ENCODE results near the gene KAZN.

The KAZN gene

DNA sequence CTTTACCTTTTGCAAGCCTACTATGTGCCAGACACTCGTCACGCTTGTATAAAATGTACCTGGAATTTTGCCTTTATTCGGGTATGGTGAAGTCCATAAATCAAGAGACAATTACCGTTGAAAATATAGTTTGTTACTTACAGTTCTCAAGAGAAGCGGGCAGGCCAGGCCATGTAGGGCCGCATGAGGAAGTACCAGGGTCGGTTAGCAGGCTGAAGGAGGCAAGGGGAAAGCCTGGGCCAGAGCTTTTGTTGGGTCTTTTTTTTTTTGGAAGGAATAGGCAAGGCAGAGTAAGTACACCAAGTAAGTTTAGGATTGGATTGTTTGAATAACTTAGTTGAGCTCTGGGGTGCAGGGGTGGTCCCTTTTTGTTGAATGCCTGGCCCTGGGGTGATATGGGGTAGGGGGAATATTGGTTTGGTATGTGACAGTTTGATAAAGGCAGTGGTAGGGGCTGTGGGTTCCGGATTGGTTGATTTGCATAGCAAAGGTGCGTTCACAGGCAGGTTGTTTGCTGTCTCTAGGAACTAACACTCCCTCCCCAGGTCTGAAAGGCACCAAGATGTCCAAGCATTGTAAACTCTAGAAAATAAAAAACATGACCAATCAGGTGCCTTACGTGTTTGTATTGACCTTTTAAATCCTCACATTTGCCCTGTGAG is 80.7 kb downstream of the KAZN start:
- DNase-seq = no peak

DNA sequence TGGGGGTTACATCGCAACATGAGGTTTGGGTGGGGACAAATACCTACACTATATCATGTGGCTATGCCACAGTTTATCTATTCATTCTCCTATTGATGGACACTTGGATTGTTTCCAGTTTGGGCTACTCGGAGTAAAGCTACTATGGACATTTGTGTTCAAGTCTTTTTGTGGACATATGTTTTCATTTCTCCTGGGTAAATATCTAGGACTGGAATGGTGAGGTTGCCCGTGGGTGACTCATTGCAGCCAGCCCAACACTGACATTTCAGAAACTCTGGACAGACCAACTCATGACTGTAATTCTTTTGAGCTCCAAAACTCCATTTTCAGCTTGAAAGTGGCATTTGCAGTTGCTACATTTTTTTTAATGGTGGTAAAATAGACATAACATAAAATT is 82.7 kb downstream of the KAZN start:
- DNase-seq = no peak

DNA sequence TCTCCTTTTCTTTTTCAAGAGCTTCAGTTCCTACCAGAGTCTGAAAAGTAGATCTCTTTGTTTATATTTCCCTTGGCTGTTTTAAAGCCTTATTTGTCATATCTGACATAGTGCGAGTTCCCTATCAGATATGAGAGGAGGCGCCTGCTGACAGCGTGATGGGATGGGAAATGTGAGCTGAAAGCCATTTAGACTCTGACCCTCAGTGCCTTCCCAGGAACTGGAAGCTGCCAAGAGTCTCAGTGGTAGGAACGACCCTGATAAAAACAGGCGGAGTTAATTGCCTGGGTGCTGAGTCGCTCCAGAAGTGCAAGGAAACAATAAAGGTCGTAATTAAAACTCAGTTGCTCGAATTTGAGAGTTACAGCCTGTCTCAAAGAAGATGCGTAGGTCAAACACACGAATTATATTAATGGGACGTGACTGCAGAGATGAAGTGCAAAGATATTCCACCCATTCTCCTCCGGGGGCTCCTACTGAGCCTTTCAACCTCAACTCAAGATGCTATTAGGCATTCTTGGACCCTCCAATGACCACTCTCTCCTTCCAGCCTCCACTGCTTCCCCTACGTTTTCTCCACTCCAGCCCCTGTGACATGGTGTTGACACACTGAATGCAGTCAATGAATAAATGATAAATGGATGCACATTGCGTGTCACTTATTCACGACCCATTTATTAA is 84.6 kb downstream of the KAZN start:
- no peak for DNase-seq

DNA sequence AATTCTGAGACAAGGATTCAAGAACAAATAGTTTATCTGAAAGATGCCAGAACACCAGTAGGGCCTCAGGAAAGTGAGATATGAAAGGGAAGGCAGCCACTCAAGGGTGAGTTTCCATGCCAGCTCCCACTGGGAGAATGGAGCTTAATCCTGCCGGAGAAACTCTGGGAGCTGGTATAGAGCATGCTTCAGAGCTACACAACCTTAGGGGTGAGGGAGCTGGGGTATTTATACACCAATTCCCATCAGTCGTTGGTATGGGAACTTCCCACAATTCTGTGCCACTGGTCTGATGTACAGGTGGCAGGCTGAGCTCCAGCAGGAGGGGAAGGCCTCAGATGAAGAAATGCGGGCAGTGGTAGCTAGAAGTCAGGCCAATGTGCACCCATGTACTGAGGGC is 86.6 kb downstream of the KAZN start:
- no peak for DNase-seq

DNA sequence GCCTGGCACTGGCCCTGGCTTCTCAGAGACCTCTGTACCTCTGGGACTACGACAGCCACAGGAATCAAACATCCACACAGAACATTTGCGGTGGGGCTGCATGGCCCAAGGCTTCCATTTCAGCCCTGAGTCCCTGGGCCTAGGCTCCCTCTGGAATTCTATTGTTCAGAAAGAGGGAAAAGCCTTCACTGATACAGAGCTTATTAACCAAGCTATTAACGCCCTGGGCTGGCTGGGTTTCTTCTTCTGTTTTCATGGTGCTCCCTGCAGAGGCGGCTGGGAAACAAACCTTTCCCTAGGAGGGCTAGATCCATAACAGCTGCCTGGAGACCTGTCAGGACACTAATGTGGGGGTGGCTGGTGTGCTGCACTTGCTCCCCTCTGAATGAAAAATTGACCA is 88.2 kb downstream of the KAZN start:
- no peak for DNase-seq

DNA sequence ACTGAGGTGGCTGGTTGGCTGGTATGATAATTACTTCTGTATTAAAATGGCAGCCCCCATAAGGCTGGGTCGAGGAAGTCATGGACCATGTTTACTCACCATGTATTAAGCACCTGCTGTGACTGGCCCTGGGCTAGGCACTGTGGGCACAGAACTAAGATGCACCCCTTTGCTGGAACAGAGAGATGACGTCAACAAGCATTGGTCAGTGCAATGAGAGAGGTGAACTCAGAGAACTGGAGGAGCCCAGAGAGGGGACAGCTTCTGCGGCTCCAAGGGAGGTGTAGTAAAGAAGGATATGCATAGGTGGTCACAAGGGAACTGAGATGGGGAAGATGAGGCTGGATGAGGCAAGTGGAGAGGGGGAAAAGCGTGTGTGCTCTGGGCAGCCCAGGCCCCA is 88.7 kb downstream of the KAZN start:
- DNase-seq = no peak

DNA sequence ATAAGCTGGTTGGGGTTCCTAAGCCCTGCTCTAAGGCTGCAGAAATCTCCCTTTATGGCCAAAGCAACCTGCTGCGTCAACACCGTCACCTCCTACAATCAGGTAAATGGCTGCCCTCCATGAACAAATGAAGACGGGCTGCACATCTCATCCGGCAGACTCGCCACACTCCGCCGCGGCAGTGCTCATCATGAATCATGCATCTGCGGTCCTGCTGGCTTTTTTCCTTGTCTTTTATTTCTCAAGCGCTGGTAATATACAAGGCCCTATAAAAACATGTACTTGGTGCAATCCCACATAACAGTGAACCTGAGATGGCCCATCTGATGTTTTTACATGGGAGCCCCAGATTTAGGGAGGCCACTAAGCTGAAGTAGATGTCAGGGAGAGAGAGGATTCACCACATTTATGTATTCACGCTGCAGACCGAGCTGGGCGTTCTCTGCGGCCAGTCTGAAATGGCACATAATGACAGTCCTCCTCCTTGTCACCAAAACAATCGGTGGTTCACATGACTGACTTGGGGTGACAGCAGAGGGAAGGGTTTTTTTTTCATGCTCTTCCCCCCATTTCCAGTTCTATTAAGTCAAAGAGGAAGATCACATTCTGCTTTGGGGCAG is 91.6 kb downstream of the KAZN start:
- no peak for DNase-seq

DNA sequence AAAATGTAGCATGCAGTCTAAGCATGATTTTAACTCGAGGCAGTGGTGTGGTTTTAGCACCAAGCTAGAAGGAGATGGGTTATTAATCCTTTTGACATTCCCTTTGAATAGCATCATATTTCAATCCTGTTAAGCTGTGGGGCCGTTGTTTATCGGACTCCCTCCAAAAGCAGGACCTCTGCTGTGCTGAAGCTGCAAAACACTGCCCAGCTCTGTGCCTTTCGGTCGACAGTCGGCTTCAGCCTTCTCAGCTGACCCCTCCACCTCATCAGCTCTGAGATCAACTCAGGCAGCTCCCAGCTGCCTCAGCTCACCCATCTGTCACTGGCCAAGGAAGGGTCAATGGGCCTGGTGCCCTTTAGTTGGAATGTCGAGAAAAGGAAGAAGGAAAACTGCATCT is 95.5 kb downstream of the KAZN start:
- DNase-seq = no peak

DNA sequence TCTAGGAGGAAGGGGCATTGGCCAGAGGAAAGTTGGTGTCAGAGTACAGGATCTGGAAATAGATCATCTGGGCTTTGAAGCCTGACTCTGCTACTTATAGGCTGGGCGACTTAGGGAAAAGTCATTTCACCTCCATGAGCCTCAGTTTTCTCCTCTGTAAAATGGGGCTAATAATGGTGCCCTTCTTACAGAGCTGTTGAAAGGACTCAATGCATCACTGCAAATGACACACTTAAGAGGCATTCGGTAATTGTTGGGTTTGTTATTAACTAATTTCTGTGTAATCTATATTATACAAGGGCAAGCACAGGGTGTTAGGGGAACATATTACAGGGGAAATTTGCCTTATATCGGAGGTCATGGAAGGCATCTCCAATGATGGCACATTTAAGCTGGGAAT is 96.1 kb downstream of the KAZN start:
- no peak for DNase-seq

DNA sequence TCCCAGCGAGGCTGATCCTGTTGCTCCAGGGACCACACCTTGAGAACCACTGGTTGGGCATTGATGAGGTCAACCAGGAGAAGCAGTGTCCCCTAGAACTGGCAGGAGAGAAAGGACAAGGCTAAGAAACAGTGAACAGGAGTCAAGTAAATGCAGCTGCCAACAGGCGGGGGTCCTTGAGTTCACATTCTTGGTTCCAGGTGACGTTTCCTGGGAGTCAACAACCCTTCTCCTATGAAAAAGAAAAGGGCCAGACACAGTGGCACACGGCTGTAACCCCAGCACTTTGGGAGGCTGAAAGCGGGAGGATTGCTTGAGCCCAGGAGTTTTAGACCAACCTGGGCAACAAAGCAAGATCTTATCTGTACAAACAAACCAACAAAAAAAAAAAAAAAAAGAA is 98.3 kb downstream of the KAZN start:
- no peak for DNase-seq

DNA sequence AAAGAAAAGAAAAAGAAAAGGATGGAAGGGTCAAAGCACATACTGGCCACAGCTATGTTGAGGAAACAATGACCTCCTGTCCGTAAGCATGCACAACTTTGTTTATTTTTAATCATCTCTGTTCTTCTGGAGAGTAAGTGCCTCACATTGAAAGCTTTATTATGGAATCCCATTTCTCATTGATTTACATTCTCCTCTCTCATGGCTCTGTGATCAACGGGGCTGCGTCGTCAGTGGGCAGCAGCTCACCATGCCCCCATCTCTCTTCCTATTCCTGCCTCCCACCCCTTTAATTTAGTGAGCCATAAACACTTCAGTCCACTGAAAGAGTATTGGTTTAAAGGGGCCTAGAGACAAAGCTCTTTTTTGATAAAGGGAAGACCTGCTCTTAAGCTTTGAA is 98.9 kb downstream of the KAZN start:
- no peak for DNase-seq

DNA sequence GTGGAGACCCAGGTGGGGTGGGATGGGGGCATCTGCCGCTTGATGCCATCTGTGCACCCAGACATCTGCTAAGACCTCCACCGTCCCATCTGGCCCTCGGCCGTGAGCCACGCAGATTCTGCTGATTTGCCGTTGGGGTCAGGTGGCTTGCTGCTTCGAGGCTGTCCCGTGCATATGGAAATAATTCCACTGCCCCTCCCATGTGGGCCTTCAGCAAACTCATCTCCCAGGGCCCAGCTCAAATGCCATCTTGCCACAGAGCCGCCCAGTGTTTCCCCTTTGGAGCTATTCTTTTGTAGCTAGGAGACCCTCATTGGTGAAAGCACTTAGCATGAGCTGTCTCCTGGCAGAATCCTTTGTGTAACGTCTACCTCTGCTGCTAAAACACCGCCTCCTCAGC is 99.8 kb downstream of the KAZN start:
- no peak for DNase-seq

DNA sequence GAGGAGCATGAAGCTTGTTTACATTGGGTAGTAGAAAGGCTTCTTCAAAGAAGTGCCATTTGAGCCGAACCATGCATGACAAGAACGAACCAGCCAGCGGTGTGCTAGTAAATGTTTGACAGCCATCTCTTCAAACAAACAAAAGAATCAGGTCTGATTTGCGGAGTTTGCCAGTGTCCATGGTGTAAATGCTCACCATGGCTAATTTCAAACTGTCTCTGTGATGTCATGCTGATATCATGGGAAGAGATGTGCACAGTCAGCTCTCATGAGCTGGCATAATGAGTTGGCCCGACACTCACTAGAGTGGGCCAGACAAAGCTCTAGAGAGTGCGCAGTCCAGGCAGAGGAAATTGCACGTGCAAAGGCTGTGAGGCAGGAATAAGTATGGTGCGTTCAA is 101.1 kb downstream of the KAZN start:
- no peak for DNase-seq

DNA sequence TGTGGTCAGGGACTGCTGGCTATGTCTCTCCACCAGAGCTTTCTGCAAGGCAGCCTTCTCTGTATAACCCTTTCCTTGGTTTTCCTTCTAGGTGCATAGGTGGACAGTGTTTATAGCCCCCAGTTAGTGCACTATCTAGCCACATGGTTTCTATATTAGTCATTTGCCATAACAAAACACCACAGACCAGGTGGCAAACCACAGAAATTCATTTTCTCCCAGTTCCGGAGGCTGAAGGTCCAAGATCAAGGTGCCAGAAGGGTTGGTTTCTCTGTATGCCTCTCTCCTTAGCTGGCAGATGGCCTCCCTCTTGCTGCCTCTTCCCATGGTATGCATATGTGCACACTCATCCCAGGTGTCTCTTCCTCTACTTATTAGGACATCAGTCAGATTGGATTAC is 106.4 kb downstream of the KAZN start:
- DNase-seq = no peak

DNA sequence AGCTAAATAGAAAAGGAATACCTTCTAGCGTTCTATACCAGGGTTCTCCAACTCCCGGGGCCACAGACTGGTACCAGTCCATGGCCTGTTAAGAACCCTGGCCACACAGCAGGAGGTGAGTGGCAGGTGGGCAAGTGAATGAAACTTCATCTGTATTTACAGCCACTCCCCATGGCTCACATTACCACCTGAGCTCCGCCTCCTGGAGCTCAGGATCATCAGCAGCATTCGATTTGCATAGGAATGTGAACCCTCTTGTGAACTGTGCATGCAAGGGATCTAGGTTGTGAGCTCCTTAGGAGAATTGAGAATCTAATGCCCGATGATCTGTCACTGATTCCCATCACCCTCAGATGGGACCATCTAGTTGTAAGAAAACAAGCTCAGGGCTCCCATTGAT is 107.3 kb downstream of the KAZN start:
- no peak for DNase-seq

DNA sequence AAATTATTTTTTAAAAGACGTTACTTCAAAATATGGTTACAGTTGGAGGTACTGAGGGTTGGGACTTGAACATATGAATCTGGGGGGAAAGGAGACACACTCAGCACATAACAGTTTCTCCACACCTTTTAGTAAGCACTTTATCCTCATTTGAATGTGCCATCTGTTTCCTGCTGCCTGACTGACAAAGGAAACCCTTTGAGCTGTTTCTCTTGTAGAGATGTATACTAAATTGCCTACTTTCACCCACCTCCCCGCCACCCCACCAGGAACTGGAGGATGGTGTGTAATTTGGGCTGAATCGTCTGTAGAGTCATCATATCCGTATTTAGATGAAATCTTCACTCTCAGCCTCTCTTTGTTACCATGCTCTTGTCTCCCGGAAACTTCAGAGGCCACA is 108.1 kb downstream of the KAZN start:
- DNase-seq = no peak

DNA sequence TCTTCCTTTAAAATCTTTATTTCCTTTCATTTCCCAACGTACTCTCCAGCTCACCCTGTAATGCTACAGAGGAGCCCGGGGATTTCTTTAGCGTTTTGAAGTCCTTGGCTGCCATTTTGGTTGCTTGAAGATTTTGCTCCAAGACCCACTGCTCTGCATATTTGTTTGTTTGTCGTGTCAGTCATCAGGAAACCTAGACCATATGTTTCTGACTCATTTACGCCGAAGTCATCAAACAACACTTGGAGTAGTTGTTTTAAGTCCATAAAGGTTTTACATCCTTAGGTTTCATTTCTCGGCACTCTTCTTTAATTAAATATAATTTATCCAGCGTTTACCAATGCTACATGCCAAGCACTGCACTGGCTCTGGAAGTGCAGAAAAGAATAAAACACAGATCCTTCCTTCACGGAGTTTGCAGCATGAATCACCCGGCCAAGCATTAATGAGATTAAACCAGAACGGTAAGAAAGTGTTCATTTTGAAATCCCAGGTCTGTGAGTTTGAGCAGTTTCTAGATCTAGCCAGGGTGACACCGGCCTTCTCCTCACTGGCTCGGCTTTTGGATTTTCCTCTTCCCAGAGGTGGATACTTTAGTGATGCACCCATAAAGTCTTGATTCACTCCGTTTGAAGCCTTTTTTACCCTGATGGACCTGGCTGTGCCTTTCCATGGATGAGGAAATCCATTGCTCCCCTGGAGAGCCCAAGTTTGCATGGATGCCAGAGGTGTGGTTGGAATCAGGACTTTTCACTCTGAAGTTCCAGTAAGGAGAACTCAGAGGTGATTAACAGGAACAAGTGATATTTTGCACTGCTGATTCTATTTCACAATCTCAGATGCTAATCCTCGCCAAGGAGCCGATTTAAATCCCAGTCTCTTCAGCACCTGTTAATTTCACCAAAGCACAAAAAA is 109.3 kb downstream of the KAZN start:
- no peak for DNase-seq

DNA sequence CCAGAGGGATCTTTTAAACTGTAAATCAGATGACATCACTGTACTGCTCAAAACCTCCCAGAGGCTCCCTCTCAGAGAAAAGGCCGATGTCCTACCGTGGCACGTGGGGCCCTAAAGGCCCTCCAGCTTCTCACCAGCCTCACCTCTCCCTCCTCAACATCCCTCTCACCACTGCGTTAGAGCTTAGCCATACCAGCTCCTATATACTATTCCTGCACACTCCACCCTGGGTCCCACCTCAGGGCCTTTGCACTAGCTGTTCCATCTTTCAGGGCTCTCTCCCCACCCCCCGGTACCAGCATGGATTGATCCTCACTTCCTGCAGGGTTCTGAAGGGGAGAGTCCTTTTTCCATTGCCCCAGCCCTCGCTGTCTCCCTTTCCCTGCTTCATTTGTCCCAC is 111.8 kb downstream of the KAZN start:
- no peak for DNase-seq

DNA sequence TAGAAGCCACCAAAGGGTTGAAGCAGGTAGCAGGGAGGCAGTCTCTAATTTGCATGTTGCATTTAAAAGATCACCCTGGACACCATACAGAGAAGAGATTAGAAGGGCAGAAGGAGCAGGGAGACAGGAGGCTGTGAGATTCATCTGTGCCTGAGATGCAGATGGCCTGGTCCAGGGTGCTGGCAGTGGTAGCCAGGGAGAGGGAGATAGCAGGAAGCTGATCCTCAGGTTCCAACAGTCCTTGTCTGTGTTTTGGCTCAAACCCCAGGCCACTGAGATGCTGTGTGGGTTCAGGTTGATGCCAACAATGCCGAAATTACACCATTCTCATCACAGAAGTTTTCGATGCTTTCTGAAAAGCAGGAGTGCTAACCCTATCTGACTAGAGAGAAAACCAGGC is 113.7 kb downstream of the KAZN start:
- DNase-seq = no peak

DNA sequence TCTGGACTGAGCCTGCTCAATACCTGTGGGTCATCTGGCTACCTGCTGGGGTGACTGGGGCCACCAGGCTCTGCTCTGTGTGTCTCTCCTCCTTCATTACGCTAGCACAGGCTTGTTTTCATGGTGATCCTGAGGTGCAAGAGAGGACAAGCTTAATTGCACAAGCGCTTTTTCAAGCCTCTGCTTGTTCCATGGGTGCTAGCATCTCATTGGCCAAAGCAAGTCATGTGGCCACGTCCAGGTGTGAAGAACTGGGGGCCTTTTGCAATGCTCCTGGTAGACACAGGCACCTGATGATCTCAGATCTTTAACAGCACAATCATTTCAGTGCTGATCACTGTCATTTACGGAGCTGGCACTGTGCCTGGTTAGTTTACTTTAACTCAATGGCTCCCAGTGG is 114.6 kb downstream of the KAZN start:
- DNase-seq = no peak

DNA sequence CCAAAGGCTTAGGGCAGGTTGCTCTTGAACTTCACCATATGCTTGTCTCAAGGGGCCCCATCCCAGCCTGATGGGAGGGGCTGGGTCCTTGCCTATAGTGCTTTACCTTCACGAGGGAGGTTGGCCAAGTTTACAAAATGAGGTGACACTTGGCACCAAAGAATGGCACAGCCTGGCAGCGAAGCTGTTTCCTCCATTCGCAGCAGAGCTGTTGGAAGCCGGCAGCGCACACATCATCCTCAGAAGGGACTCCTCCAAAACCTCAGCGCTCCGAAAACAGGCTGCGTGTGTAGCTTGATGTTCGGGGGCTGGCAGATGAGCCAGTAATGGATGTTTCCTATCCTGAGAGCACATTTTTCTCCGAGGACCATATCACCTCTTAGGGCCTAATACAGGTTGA is 116.8 kb downstream of the KAZN start:
- no peak for DNase-seq

DNA sequence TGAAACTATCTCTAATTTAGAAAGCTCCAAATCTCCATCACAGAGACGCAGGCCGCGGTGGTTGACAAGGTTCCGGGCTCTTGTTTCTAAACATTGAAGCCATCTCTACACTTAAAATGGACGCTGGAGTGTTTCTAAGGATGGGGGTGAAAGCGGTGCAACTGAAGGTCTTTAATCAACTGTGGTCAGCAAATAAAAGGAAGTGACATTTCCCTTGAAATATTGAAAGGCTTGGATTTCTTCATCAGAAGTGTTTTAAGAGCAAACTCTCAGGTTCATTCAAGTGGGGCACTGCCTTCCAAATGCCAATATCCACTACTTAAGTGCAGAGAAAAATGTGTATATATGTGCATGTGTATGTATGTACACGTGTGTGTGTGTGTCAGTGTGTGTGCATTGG is 117.3 kb downstream of the KAZN start:
- DNase-seq = no peak

DNA sequence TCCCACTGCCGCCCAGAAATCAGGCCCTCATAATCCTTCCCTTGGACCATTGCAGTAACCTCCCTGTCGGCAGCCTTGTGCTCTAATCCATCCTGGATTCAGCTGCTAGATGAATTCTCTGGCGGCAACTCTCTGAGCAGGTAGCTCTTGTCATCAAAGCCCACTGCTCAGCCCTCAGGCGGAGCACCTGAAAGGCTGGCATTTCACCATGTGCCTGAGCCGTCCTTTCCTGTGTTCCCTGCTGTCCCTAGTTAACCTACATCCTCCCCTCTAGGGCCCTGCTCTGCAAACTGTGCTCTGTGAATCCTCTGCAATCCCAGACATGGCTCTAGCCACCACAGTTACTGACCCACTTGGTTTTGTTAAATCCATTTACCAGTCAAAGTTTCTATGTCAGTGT is 118.0 kb downstream of the KAZN start:
- no peak for DNase-seq

DNA sequence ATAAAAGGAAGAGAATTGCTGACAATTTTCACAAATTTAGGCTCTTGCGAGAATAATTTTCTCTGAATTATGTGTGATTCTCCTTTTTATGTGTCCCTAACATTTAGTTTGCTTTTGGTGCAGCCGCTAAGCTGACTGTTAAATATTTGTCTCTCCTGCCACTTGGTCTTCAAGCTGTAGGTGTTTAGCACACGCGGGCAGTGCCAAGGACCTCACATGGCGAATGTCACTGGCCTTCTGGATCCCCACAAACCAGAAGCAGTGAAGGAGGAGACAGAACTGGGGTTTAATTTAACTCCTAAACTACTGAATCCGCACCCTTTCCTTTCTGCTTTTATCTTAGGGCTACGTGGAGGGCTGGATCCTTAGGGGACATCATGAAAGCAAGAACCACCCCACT is 120.0 kb downstream of the KAZN start:
- no peak for DNase-seq
